Muscle layer of duodenum (tissue), 2 donors: ENCODE measurements around the gene LCLAT1.
"Not testable (repeated sequence)": the region's sequence is repeated elsewhere in the genome, so short reads cannot be mapped to it uniquely, and the experiment has no call there.

ENCODE experiments used
- H3K27ac ChIP-seq: one replicate; pipeline ENCODE4 v1.7.0; 2013; ENCODE audit warnings: mild to moderate bottlenecking, low read length
- H3K27me3 ChIP-seq: one replicate; pipeline ENCODE4 v1.7.0; 2013; ENCODE audit warnings: low read depth, mild to moderate bottlenecking, control low read depth, low read length
- H3K36me3 ChIP-seq, 2 donors: one replicate each; pipeline ENCODE4 v1.7.0; 2013; ENCODE audit warnings: low read length in 2 of 2, control low read depth in 1 of 2, mild to moderate bottlenecking in 1 of 2; ENCODE audit not compliant: insufficient read depth in 2 of 2, control insufficient read depth in 1 of 2
- H3K4me1 ChIP-seq, 2 donors: one replicate each; pipeline ENCODE4 v1.7.0; 2013; ENCODE audit warnings: low read length in 2 of 2, mild to moderate bottlenecking in 2 of 2, control low read depth in 1 of 2, moderate library complexity in 1 of 2; ENCODE audit not compliant: insufficient read depth in 2 of 2, control insufficient read depth in 1 of 2
- H3K4me3 ChIP-seq, 2 donors: one replicate each; pipeline ENCODE4 v1.7.0; 2013; ENCODE audit warnings: low read length in 2 of 2, low read depth in 1 of 2, mild to moderate bottlenecking in 1 of 2
- H3K9me3 ChIP-seq, 2 donors: one replicate each; pipeline ENCODE4 v1.7.0; 2013; ENCODE audit warnings: low read length in 2 of 2, control low read depth in 1 of 2, mild to moderate bottlenecking in 1 of 2; ENCODE audit not compliant: control insufficient read depth in 1 of 2
- donor health status: healthy.

The LCLAT1 gene

DNA sequence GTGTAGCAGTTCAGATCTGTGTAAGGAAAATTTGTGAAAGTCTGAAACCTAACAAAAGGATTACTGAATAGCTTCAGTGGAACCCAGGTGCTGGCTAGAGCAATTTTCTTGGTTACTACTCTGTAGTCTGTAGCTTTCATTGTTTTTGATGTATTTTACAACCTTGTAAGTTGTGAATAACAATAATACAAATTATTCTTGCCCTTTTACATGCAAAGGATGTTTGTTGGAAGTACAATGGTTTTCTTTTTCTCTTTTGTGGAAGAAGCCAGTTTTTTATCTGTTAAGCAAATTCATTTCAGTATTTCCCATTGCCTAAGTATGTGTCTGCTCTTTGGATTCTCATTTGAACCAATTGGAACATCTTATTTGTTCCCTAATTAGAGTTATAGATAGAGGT, 10.2 kb downstream of the LCLAT1 start:
- no peaks in the 10 kb centered on the region for H3K27me3 ChIP-seq
- H3K36me3 ChIP-seq: no peaks in the 10 kb centered on the region
- no peak overlapping the region for H3K27ac ChIP-seq
- peaks cover 0 to 6% of the 10 kb centered on the region in 2 donors for H3K4me1 ChIP-seq
- no peak overlapping the region for H3K4me3 ChIP-seq
- H3K9me3 ChIP-seq: no peaks in the 10 kb centered on the region

DNA sequence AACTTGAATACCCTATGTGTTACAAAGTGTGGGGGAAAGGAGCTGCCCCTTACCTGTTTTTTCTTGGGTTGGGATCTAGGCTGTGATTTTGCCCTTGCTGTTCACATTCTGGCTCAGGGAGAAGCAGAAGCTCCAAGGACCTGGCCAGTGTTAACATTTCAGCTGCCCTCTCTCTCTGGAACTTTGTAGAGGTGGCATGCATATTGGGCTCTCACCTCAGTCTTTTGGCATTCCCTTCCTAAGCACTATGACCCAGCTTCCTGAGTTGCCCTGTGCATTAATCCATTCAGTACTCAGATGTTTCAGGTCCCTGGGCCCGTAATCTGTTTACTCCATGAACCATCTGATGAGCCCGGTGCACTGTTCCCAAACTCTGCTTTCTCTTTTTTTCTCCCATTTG, 12.1 kb downstream of the LCLAT1 start:
- no peak overlapping the region for H3K27ac ChIP-seq
- no peak overlapping the region for H3K4me3 ChIP-seq

DNA sequence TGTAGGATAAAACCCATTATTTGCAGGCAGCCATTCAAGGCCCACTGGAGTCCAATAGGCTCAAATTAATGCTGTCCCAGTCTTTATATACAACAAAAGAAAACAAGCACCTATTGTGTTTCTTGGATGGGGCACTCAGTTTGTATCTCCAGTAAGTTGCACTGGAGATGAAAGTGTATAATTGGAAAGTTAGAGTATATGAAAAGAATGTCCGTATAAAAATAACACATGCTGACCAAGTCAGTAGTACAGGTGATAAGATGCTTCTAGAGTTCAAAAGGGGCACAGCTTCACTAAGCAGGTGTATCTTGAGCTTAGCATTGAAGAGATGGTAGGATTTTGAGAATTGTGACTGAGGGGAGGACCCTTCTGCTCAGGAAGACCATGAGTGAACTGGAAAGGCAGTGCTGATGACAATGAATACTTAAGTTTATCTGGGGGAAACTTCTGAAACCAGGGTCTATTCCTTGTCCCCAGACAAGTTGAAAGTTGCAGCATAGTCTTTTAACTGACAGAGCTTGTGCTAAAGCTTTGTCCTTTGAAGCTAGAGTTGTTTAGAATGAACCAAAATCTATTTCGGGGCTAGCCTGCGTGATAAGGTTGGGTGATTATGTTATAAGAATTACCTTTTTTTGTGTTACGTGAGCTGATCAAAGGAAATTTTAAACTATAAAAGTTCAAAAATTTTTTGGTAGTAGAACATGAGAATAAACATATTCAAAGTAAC, 15.2 kb downstream of the LCLAT1 start:
- Histone ChIP-seq H3K4me3 (no peak overlapping the region), H3K4me1 (peaks cover 0 to 6% of the 10 kb centered on the region in 2 donors), H3K27ac (no peak overlapping the region), H3K9me3 (no peaks in the 10 kb centered on the region), H3K36me3 (no peaks in the 10 kb centered on the region), H3K27me3 (no peaks in the 10 kb centered on the region)

More for the DNA sequence above, 12.1 kb downstream of the LCLAT1 start:
- no peaks in the 10 kb centered on the region for H3K9me3 ChIP-seq
- no peaks in the 10 kb centered on the region for H3K36me3 ChIP-seq
- peaks cover 0 to 6% of the 10 kb centered on the region in 2 donors for H3K4me1 ChIP-seq
- no peaks in the 10 kb centered on the region for H3K27me3 ChIP-seq

DNA sequence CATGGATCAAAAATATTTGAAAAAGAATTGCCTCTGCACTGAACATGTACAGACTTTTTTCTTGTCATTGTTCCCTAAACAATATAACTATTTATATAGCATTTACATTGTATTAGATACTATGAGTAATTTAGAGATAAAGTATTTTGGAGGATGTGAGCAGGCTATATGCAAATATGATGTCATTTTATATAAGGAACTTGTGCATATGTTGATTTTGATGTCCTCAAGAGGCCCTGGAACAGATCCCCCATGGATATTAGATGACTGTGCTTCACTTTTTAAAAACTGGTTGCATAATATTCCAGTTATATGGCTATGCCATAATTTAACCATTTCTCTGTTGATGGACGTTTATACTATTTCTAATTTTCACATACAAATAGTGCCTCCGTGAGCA, 16.5 kb downstream of the LCLAT1 start:
- Histone ChIP-seq H3K4me3 (no peak overlapping the region), H3K27me3 (no peaks in the 10 kb centered on the region), H3K36me3 (no peaks in the 10 kb centered on the region), H3K9me3 (no peaks in the 10 kb centered on the region), H3K27ac (no peak overlapping the region), H3K4me1 (peaks cover 0 to 6% of the 10 kb centered on the region in 2 donors)

DNA sequence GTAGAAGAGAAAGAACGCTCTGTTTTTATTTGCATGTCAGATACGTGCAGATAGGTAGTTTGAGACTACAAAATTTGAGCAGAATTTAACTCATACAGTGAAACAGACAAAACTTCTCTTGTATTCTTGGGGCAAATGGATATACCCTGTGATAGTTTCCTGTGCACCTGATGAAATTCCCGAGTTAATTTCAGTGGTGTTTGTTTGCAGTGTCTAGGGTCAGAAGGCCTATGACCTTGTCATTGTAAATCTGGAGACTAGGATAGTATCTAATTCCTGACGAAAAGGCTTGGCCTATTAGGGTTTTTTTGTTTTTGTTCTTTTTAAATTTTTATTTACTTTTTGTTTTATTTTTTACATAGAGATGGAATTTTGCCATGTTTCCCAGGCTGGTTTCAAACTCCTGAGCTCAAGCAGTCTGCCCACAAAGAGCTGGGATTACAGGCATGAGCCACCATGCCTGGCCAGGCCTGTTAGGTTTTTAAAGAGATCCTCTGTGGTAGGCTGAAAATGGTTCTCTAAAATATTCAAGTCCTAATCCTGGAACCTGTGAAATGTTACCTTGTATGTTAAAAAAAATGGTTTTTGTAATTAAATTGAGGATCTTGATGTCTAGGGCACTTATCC, 17.6 kb downstream of the LCLAT1 start:
- no peaks in the 10 kb centered on the region for H3K36me3 ChIP-seq
- no peaks in the 10 kb centered on the region for H3K27me3 ChIP-seq
- no peaks in the 10 kb centered on the region for H3K4me1 ChIP-seq
- H3K9me3 ChIP-seq: no peaks in the 10 kb centered on the region
- peak overlapping the region; percentile 14 for H3K27ac ChIP-seq
- H3K4me3 ChIP-seq: no peak overlapping the region

DNA sequence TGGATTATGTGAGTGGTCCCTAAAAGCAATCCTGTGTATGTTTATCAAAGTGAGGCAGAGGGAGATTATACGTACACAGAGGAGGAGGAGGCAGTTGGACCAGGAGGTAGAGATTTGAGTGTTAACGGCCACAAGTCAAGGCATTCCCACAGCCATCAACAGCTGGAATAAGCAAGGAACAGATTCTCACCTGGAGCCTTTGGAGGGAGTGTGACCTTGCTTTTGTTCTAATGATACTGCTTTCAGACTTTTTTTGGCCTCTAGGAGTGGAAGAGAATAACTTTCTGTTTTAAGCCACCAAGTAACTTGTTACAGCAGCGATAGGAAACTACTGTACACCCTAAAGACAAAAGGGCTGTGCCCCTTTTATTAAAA, 18.1 kb downstream of the LCLAT1 start:
- H3K27ac ChIP-seq: peak overlapping the region; percentile 14
- H3K9me3 ChIP-seq: no peaks in the 10 kb centered on the region
- no peak overlapping the region for H3K4me3 ChIP-seq
- no peaks in the 10 kb centered on the region for H3K4me1 ChIP-seq
- no peaks in the 10 kb centered on the region for H3K27me3 ChIP-seq
- no peaks in the 10 kb centered on the region for H3K36me3 ChIP-seq

DNA sequence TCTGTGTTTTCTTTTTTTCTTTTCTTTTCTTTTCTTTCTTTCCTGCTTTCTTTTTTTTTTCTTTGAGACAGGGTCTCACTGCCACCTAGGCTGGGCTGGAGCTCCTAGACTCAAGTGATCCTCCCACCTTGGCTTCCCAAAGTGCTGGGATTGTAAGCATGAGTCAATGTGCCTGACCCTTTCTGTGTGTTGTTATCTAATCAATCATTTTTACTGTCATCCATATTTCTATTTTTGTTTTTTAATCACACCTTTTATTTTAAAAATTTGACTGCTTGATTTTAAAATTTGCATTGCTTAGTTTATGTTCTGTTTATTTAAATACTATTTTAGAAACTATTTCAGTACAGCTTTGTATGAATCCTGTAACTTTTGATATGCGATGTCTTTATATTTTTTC, 19.2 kb downstream of the LCLAT1 start:
- Histone ChIP-seq H3K27ac (no peak overlapping the region), H3K4me3 (no peak overlapping the region), H3K9me3 (no peaks in the 10 kb centered on the region), H3K36me3 (no peaks in the 10 kb centered on the region), H3K4me1 (no peaks in the 10 kb centered on the region), H3K27me3 (no peaks in the 10 kb centered on the region)

DNA sequence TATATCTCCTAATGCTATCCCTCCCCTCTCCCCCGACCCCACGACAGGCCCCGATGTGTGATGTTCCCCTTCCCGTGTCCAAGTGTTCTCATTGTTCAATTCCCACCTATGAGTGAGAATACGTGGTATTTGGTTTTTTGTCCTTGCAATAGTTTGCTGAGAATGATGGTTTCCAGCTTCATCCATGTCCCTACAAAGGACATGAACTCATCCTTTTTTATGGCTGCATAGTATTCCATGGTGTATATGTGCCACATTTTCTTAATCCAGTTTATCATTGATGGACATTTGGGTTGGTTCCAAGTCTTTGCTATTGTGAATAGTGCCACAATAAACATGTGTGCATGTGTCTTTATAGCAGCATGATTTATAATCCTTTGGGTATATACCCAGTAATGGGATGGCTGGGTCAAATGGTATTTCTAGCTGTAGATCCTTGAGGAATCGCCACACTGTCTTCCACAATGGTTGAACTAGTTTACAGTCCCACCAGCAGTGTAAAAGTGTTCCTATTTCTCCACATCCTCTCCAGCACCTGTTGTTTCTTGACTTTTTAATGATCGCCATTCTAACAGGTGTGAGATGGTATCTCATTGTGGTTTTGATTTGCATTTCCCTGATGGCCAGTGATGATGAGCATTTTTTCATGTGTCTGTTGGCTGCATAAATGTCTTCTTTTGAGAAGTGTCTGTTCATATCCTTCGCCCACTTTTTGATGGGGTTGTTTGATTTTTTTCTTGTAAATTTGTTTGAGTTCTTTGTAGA, 20.2 kb downstream of the LCLAT1 start:
- not testable (repeated sequence) for H3K9me3 ChIP-seq, H3K4me1 ChIP-seq, H3K27me3 ChIP-seq, H3K36me3 ChIP-seq, H3K27ac ChIP-seq, H3K4me3 ChIP-seq

DNA sequence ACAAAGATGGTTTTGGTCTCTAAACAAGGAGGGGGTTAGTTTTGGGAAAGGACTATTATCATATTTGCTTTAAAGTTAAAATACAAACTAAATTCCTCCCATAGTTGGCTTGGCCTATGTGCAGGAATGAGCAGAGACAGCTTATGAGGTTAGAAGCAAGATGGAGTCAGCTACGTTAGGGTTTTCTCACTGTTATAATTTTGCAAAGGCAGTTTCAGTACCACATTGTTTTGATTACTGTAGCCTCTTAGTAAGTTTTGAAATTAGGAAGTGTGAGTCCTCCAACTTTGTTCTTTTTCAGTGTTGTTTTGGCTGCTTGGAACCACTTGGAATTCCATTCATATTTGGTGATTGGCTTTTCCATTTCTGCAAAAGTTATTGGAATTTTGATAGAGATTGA, 23.4 kb downstream of the LCLAT1 start:
- H3K27me3 ChIP-seq: no peaks in the 10 kb centered on the region
- H3K36me3 ChIP-seq: no peaks in the 10 kb centered on the region
- H3K4me1 ChIP-seq: no peaks in the 10 kb centered on the region
- H3K4me3 ChIP-seq: no peak overlapping the region
- H3K9me3 ChIP-seq: no peaks in the 10 kb centered on the region
- no peak overlapping the region for H3K27ac ChIP-seq

DNA sequence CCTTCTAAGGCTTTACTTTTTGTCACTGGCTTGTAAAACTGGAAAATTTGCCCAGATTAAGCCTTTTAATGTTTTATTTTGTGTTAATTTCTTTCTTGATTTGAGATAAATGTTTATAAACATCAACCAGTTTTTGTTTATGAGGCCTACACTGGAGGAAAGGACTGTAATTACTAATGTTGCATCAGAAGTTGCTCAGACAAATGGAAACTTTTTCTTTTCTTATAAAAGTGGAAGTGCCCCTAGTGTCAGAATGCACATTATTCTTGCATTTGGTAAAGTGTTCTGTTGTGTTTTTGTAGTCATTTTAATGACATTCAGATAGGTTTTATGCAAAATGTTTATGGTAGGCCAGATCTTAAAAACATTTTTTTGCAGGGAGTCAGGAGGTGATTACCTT, 25.3 kb downstream of the LCLAT1 start:
- Histone ChIP-seq H3K27me3 (no peaks in the 10 kb centered on the region), H3K4me1 (no peaks in the 10 kb centered on the region)

DNA sequence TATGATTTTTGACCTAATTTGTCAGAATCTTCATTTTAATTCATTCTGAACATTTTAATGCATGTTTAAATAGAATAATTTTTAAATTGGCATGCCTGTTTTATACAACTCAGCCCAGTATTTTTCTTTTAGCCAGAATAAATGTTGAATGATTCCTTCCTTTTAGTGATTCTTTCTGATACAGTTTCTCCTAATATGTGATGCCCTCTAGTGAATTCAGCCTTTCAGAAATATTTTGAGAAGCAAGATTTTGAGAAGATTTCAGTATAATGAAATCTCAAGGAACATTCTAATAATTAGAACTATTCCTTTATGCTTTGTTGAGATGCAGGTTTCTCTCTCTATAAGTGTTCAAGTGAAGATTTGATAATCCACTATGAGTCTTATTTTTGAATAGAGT, 28.5 kb downstream of the LCLAT1 start:
- Histone ChIP-seq H3K4me3 (no peak overlapping the region), H3K27me3 (no peaks in the 10 kb centered on the region), H3K27ac (no peak overlapping the region), H3K36me3 (no peaks in the 10 kb centered on the region), H3K9me3 (no peaks in the 10 kb centered on the region), H3K4me1 (no peaks in the 10 kb centered on the region)

More for the DNA sequence above, 25.3 kb downstream of the LCLAT1 start:
- Histone ChIP-seq H3K9me3 (no peaks in the 10 kb centered on the region), H3K27ac (no peak overlapping the region), H3K4me3 (no peak overlapping the region), H3K36me3 (no peaks in the 10 kb centered on the region)
